ENCODE data around the gene SLC1A5. TPM values are rescaled to one million over a fixed set of nuclear protein-coding genes. Genes with fewer than 3 reads are reported as not detected.
A peak's percentile ranks its signal among the peaks of the same experiment; 100 is the strongest.
"Not testable (repeated sequence)": the region's sequence is repeated elsewhere in the genome, so short reads cannot be mapped to it uniquely, and the experiment has no call there.

SLC1A5 gene
- total RNA-seq, 3 donors from 2014 or later (not counting 1 experiment from before 2014, with no cell fraction given), result 11.2 to 23.1 (median 18.9) TPM

- H3K27me3 Mint-ChIP-seq (ENCODE audit: low read depth in 2 of 2), result no peaks in the 10 kb centered on the region
- no peak overlapping the region for H3K4me3 Mint-ChIP-seq
- H3K4me3 ChIP-seq (ENCODE audit: low read length), result no peak overlapping the region
- DNase-seq (no peak), ATAC-seq (no peak)
- peaks cover 24% of the 10 kb centered on the region for H3K36me3 ChIP-seq (ENCODE audit: control insufficient read depth, insufficient read depth, low read length)
- H3K27ac Mint-ChIP-seq, result no peak overlapping the region
- WGBS (ENCODE audit: insufficient coverage), result 89% methylated on average over 9 of the region's 12 CpGs
- no peaks in the 10 kb centered on the region for H3K4me1 ChIP-seq (ENCODE audit: control insufficient read depth, insufficient read depth, low read length)
- no peak for TF ChIP-seq CTCF (IDR thresholded peaks at IDR 0.05)
- H3K9me3 Mint-ChIP-seq, result no peaks in the 10 kb centered on the region
- no peaks in the 10 kb centered on the region for H3K36me3 Mint-ChIP-seq
- no peaks in the 10 kb centered on the region for H3K27me3 ChIP-seq (ENCODE audit: control insufficient read depth, insufficient read depth, low read length)
- H3K27ac ChIP-seq (ENCODE audit: low read length), result no peak overlapping the region
- peaks cover 0 to 13% of the 10 kb centered on the region in 2 donors for H3K4me1 Mint-ChIP-seq
- no peaks in the 10 kb centered on the region for H3K9me3 ChIP-seq (ENCODE audit: control insufficient read depth, insufficient read depth, low read length)
- intact Hi-C loops (cut with micrococcal nuclease), result no loop called here
Measured at GRCh38 chr19:46772170-46773017, 16.0 kb downstream of the SLC1A5 start.

DNA sequence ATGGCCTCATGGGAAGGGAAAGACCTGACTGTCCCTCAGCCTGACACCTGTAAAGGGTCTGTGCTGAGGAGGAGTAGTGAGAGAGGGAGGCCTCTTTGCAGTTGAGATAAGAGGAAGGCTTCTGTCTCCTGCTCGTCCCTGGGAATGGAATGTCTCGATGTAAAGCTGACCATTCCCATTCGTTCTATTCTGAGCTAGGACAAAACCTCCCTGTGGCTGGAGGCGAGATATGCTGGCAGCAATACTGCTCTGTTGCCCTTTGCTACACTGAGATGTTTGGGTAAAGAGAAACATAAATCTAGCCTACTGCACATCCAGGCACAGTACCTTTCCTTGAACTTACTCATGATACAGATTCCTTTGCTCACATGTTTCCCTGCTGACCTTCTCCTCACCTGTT, 19.6 kb downstream of the SLC1A5 start:
- H3K4me3 ChIP-seq (ENCODE audit: low read length); intact Hi-C loops (cut with micrococcal nuclease); H3K27me3 ChIP-seq (ENCODE audit: control insufficient read depth, insufficient read depth, low read length); H3K4me3 Mint-ChIP-seq; H3K9me3 ChIP-seq (ENCODE audit: control insufficient read depth, insufficient read depth, low read length); ATAC-seq; H3K36me3 Mint-ChIP-seq; H3K9me3 Mint-ChIP-seq; H3K27ac ChIP-seq (ENCODE audit: low read length); H3K4me1 ChIP-seq (ENCODE audit: control insufficient read depth, insufficient read depth, low read length); DNase-seq; H3K27ac Mint-ChIP-seq; H3K4me1 Mint-ChIP-seq; H3K36me3 ChIP-seq (ENCODE audit: control insufficient read depth, insufficient read depth, low read length); H3K27me3 Mint-ChIP-seq (ENCODE audit: low read depth in 2 of 2): not testable (repeated sequence)
- WGBS (ENCODE audit: insufficient coverage), result 83% methylated on average over 4 of the region's 4 CpGs

GRCh38 chr19:46766569-46767317, 21.7 kb downstream of the SLC1A5 start:
- Mint-ChIP-seq H3K27ac (no peak overlapping the region), H3K4me1 (peaks cover 6 to 7% of the 10 kb centered on the region in 2 donors), H3K36me3 (no peaks in the 10 kb centered on the region), H3K9me3 (no peaks in the 10 kb centered on the region), H3K4me3 (no peak overlapping the region), H3K27me3 (ENCODE audit: low read depth in 2 of 2) (no peaks in the 10 kb centered on the region)
- Histone ChIP-seq H3K36me3 (ENCODE audit: control insufficient read depth, insufficient read depth, low read length) (no peaks in the 10 kb centered on the region), H3K4me3 (ENCODE audit: low read length) (no peak overlapping the region), H3K27me3 (ENCODE audit: control insufficient read depth, insufficient read depth, low read length) (no peaks in the 10 kb centered on the region), H3K4me1 (ENCODE audit: control insufficient read depth, insufficient read depth, low read length) (peaks cover 5% of the 10 kb centered on the region), H3K9me3 (ENCODE audit: control insufficient read depth, insufficient read depth, low read length) (no peaks in the 10 kb centered on the region), H3K27ac (ENCODE audit: low read length) (no peak overlapping the region)
- peak; percentile 63 for TF ChIP-seq CTCF (IDR thresholded peaks at IDR 0.05)
- intact Hi-C loops (cut with micrococcal nuclease), result no loop called here
- ATAC-seq (peak; percentile 70 to 82 (median 79)), DNase-seq (peak; percentile 45 to 82)
- 61% methylated on average over 18 of the region's 18 CpGs for WGBS (ENCODE audit: insufficient coverage)

- Histone ChIP-seq H3K4me3 (ENCODE audit: low read length) (no peak overlapping the region), H3K9me3 (ENCODE audit: control insufficient read depth, insufficient read depth, low read length) (no peaks in the 10 kb centered on the region), H3K36me3 (ENCODE audit: control insufficient read depth, insufficient read depth, low read length) (no peaks in the 10 kb centered on the region), H3K27ac (ENCODE audit: low read length) (no peak overlapping the region), H3K27me3 (ENCODE audit: control insufficient read depth, insufficient read depth, low read length) (no peaks in the 10 kb centered on the region), H3K4me1 (ENCODE audit: control insufficient read depth, insufficient read depth, low read length) (peaks cover 5% of the 10 kb centered on the region)
- Mint-ChIP-seq H3K27me3 (ENCODE audit: low read depth in 2 of 2) (no peaks in the 10 kb centered on the region), H3K36me3 (no peaks in the 10 kb centered on the region), H3K4me3 (no peak overlapping the region), H3K27ac (no peak overlapping the region), H3K9me3 (no peaks in the 10 kb centered on the region), H3K4me1 (peaks cover 6 to 7% of the 10 kb centered on the region in 2 donors)
- WGBS (ENCODE audit: insufficient coverage), result 91% methylated on average over 11 of the region's 11 CpGs
- TF ChIP-seq CTCF (IDR thresholded peaks at IDR 0.05), result no peak
- DNase-seq (no peak), ATAC-seq (no peak)
- intact Hi-C loops (cut with micrococcal nuclease), result no loop called here
Measured at GRCh38 chr19:46764817-46765291, 23.5 kb downstream of the SLC1A5 start.

Data from natural killer cell (primary cell).